Measurements from ENCODE around the gene DAB2IP.

DAB2IP gene

DNA sequence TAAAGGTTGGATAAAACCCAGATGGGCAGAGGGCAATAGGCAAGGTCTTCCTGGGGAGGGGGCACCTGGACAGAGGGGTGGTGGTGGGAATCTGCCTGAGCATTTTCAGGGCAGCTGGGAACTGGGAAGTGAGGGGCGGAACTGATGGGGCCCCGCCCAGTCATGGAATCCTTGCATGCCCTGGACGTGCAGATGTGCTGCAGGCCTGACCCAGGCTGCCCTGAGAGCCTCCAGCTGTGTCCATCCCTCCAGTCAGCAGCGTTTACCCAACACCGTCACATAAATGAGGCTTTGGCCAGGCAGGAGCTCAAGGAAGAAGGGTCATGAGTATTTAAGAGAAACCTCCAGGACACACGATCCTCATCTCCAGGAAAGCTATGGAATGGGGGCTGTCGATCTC lies 70.3 kb downstream of the DAB2IP start:
- Histone ChIP-seq H3K27ac (ENCODE audit: insufficient read depth, low read depth, low read length, poor library complexity, severe bottlenecking) (no peak overlapping the region), H3K36me3 (ENCODE audit: control insufficient read depth, insufficient read depth, low read length) (no peaks in the 10 kb centered on the region)
- WGBS, 2 experiments = 67 to 72% methylated on average over 7 of the region's 7 CpGs

DNA sequence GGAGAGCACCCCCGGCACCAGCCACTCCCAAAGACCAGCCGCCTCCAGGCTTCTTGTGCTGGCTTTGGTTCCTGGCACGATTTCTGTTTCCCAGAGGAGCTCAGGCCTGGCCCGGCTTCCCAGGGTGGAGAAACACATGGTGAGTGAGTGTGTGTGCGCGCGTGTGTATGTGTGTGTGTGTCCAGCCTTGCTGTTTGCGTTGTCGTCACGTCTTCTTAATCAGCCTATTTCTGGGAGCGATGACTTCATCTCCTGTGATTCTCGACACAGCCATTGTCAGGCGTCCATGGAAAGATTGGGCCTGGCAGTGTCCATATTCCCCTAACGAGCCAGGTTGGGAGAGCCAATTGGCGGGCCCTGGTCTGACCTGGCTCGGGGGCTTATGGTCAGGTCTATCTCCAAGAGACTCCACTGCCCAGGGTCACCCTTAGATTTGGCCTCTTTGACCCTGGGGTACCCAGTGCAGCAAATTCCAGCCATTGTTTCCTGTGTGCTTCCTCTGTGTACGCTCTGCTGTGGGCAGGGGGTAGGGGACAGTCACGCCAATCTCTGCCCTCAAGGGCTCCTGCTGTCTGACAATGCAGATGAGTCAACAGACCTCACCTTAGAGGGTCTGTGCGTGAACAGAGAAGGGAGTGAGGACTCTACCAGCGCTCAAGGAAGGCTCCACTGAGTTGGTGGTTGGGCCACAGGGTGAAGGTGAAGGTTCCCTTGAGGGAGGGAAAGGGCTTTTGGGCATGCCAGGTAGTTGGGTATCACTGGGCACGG lies 73.8 kb downstream of the DAB2IP start:
- H3K36me3 ChIP-seq (ENCODE audit: control insufficient read depth, insufficient read depth, low read length) = no peaks in the 10 kb centered on the region
- H3K27me3 ChIP-seq (ENCODE audit: control insufficient read depth, insufficient read depth, low read length, poor library complexity, severe bottlenecking) = no peaks in the 10 kb centered on the region
- H3K4me1 ChIP-seq (ENCODE audit: control insufficient read depth, insufficient read depth, low read length) = peaks cover 35% of the 10 kb centered on the region
- no peaks in the 10 kb centered on the region for H3K9me3 ChIP-seq (ENCODE audit: control insufficient read depth, low read length)
- H3K27ac ChIP-seq (ENCODE audit: insufficient read depth, low read depth, low read length, poor library complexity, severe bottlenecking) = no peak overlapping the region
- WGBS, 2 experiments = 91 to 92% methylated on average over 21 of the region's 21 CpGs
- no peak overlapping the region for H3K4me3 ChIP-seq (ENCODE audit: insufficient read depth, low read depth, low read length)

More for the DNA sequence above, 70.3 kb downstream of the DAB2IP start:
- no peaks in the 10 kb centered on the region for H3K9me3 ChIP-seq (ENCODE audit: control insufficient read depth, low read length)
- H3K27me3 ChIP-seq (ENCODE audit: control insufficient read depth, insufficient read depth, low read length, poor library complexity, severe bottlenecking) = no peaks in the 10 kb centered on the region
- peaks cover 60% of the 10 kb centered on the region for H3K4me1 ChIP-seq (ENCODE audit: control insufficient read depth, insufficient read depth, low read length)
- no peak overlapping the region for H3K4me3 ChIP-seq (ENCODE audit: insufficient read depth, low read depth, low read length)

DNA sequence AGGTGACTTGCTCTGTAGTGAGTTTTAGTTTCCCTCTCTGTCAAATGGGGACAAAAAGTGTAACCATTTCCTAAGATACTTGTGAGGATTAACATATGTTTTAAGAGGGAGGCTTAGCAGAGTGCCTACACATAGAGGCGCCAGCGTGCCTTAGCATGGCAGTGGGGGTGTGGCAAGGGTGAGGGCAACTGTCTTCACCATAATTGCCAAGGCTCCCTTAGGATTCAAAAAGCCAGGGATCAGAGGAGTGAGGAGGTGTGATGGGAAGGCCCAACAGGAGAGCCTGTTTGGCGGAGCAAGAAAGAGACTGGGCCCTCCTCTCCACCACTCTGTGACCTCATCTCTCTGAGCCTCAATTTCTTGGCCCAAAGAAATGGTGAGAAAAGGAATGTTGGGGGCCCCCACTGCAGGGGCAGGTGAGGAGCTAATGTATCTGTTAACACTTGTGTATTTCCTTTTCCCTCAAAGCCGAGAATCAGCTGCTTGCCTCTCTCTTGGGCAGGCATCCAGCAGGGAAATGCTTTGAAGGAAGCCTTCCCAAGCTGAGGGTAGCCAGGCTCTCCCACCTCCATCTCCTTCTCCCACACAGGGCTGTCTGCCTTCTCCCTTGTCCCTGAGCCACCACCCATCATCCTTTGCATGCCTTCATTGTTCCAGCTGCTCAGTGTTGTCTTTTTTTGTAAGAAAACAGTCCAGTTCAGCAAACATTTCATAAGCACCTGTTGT lies 76.0 kb downstream of the DAB2IP start:
- 89 to 91% methylated on average over 4 of the region's 4 CpGs for WGBS, 2 experiments
- Histone ChIP-seq H3K27me3 (ENCODE audit: control insufficient read depth, insufficient read depth, low read length, poor library complexity, severe bottlenecking) (no peaks in the 10 kb centered on the region), H3K4me1 (ENCODE audit: control insufficient read depth, insufficient read depth, low read length) (peaks cover 15% of the 10 kb centered on the region), H3K4me3 (ENCODE audit: insufficient read depth, low read depth, low read length) (no peak overlapping the region), H3K27ac (ENCODE audit: insufficient read depth, low read depth, low read length, poor library complexity, severe bottlenecking) (no peak overlapping the region), H3K36me3 (ENCODE audit: control insufficient read depth, insufficient read depth, low read length) (no peaks in the 10 kb centered on the region), H3K9me3 (ENCODE audit: control insufficient read depth, low read length) (no peaks in the 10 kb centered on the region)

DNA sequence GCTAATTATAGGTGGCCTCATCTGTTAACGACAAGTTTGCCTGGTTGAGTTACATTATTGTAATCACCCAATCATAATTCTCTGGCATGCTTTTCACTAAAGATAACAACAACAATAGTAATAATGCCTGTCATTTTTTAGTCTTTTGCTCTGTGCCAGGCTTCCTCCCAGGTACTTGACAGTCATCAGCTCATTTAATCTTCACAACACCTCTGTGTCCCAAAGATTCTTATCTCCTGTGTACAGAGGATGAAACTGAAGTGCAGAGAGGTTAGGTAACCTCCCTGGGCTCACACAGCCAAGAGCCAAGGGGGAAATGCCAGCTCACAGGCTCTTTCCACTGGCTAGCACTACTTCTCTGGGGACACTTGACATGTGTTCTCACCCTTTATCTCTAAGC lies 77.5 kb downstream of the DAB2IP start:
- Histone ChIP-seq H3K4me1 (ENCODE audit: control insufficient read depth, insufficient read depth, low read length) (peaks cover 15% of the 10 kb centered on the region), H3K27me3 (ENCODE audit: control insufficient read depth, insufficient read depth, low read length, poor library complexity, severe bottlenecking) (no peaks in the 10 kb centered on the region), H3K27ac (ENCODE audit: insufficient read depth, low read depth, low read length, poor library complexity, severe bottlenecking) (no peak overlapping the region), H3K4me3 (ENCODE audit: insufficient read depth, low read depth, low read length) (no peak overlapping the region), H3K36me3 (ENCODE audit: control insufficient read depth, insufficient read depth, low read length) (no peaks in the 10 kb centered on the region), H3K9me3 (ENCODE audit: control insufficient read depth, low read length) (no peaks in the 10 kb centered on the region)
- WGBS, 2 experiments = 88 to 100% methylated on average over 1 of the region's 1 CpG

DNA sequence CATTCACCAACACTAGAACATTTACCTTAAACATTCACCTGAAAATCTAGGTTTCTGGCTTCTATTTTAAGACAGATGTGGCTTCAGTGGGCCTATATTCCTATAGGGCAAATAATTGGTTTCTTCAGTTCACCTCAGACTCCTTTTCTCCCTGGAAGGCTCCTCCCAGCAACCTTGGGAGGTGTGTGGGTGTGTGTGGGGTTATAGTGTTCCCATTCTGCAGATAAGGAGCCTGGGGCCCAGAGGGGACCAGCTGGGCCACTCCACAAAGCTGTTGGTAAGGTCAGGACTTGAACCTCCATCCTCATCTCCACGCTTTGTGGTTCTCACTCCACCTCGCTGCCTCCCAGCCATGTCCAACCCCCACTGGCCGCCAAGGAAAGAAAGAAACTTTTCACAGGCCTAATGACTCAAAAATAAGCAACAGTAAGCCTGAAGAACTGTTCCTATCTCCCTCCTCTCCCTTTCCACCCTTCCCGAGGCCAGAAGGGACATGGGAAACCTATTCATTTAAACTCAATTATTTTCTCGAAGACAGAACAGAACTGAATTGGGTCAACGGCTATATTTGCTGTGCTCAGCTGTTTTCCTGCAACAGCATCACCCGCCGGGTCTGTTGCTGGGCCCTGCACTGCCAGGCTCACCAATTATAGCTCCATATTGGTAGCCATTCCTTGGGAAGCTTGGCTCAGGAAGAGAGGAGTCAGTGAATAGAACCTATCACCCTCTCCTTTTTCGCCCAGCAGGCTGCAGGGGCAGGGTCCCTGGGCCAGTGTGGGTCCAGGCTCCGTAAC lies 78.5 kb downstream of the DAB2IP start:
- 92 to 97% methylated on average over 10 of the region's 10 CpGs for WGBS, 2 experiments
- no peak overlapping the region for H3K27ac ChIP-seq (ENCODE audit: insufficient read depth, low read depth, low read length, poor library complexity, severe bottlenecking)

DNA sequence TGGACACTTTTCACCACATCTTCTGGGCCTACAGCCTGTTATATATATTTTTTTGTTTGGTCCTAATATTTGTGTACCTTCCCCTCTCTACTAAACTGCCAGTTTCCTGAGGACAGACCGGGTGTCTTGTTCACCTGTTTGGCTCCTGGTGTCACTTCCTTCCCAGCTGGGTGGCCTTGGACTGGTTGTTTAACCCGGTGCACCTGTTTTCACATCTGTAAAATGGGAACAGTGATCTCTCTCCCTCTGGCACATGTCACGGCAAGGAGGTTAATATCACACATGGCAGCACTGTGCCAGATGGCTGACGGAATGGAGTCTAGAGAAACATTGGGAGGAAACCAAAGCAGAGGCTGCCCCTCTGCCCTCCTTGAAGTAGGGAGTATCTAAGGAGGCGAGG lies 79.7 kb downstream of the DAB2IP start:
- Histone ChIP-seq H3K27ac (ENCODE audit: insufficient read depth, low read depth, low read length, poor library complexity, severe bottlenecking) (no peak overlapping the region), H3K9me3 (ENCODE audit: control insufficient read depth, low read length) (no peaks in the 10 kb centered on the region), H3K36me3 (ENCODE audit: control insufficient read depth, insufficient read depth, low read length) (no peaks in the 10 kb centered on the region), H3K4me1 (ENCODE audit: control insufficient read depth, insufficient read depth, low read length) (peaks cover 18% of the 10 kb centered on the region), H3K27me3 (ENCODE audit: control insufficient read depth, insufficient read depth, low read length, poor library complexity, severe bottlenecking) (peaks cover 13% of the 10 kb centered on the region), H3K4me3 (ENCODE audit: insufficient read depth, low read depth, low read length) (no peak overlapping the region)
- WGBS, 2 experiments = 96 to 97% methylated on average over 5 of the region's 5 CpGs

More for the DNA sequence above, 78.5 kb downstream of the DAB2IP start:
- H3K27me3 ChIP-seq (ENCODE audit: control insufficient read depth, insufficient read depth, low read length, poor library complexity, severe bottlenecking) = peaks cover 2% of the 10 kb centered on the region
- H3K4me3 ChIP-seq (ENCODE audit: insufficient read depth, low read depth, low read length) = no peak overlapping the region
- no peaks in the 10 kb centered on the region for H3K36me3 ChIP-seq (ENCODE audit: control insufficient read depth, insufficient read depth, low read length)
- peaks cover 18% of the 10 kb centered on the region for H3K4me1 ChIP-seq (ENCODE audit: control insufficient read depth, insufficient read depth, low read length)
- no peaks in the 10 kb centered on the region for H3K9me3 ChIP-seq (ENCODE audit: control insufficient read depth, low read length)

DNA sequence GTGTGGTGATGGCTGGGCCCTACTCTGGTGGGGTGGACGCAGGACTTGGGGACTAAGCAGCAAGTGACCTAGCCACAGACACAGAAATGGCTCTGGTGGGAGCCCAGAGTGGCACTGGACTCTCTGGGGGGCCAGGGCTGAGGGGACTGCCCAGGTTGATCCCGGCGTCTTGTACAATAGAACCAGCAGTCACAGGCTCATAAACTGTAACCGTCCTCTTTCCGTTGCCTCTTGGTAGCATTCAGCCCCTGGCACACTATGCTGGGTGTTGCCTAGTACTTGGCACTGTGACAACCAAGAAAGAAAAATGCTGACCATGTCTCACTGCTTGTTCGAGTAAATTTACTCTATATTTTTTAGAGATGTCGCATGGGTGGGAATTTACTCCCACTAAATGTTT lies 80.5 kb downstream of the DAB2IP start:
- H3K9me3 ChIP-seq (ENCODE audit: control insufficient read depth, low read length) = no peaks in the 10 kb centered on the region
- WGBS, 2 experiments = 95 to 97% methylated on average over 7 of the region's 7 CpGs
- H3K27ac ChIP-seq (ENCODE audit: insufficient read depth, low read depth, low read length, poor library complexity, severe bottlenecking) = no peak overlapping the region
- peaks cover 15% of the 10 kb centered on the region for H3K27me3 ChIP-seq (ENCODE audit: control insufficient read depth, insufficient read depth, low read length, poor library complexity, severe bottlenecking)
- H3K36me3 ChIP-seq (ENCODE audit: control insufficient read depth, insufficient read depth, low read length) = no peaks in the 10 kb centered on the region
- peaks cover 14% of the 10 kb centered on the region for H3K4me1 ChIP-seq (ENCODE audit: control insufficient read depth, insufficient read depth, low read length)
- H3K4me3 ChIP-seq (ENCODE audit: insufficient read depth, low read depth, low read length) = no peak overlapping the region

DNA sequence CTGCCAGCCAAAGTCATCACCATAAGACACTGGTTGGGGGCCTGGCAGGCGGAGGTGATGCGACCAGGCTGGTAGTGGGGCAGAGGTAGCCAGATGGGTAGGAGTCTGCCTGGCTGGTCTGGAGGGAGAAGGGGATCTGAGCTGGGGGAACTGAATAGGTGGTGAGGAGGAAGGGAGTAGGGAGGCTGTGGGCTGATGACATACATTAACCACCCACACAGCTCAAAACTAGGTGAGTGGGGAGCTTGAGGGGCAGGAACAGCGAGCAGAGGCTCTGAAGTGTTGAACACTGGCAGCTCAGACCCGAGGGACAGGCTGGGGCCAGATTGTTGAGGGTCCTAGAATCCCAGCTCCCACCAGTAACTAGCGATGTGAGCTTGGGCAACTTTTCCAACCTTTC lies 81.0 kb downstream of the DAB2IP start:
- Histone ChIP-seq H3K27ac (ENCODE audit: insufficient read depth, low read depth, low read length, poor library complexity, severe bottlenecking) (no peak overlapping the region), H3K4me3 (ENCODE audit: insufficient read depth, low read depth, low read length) (no peak overlapping the region), H3K9me3 (ENCODE audit: control insufficient read depth, low read length) (no peaks in the 10 kb centered on the region), H3K4me1 (ENCODE audit: control insufficient read depth, insufficient read depth, low read length) (peaks cover 19% of the 10 kb centered on the region), H3K27me3 (ENCODE audit: control insufficient read depth, insufficient read depth, low read length, poor library complexity, severe bottlenecking) (peaks cover 15% of the 10 kb centered on the region), H3K36me3 (ENCODE audit: control insufficient read depth, insufficient read depth, low read length) (no peaks in the 10 kb centered on the region)
- WGBS, 2 experiments = 97 to 98% methylated on average over 5 of the region's 5 CpGs

DNA sequence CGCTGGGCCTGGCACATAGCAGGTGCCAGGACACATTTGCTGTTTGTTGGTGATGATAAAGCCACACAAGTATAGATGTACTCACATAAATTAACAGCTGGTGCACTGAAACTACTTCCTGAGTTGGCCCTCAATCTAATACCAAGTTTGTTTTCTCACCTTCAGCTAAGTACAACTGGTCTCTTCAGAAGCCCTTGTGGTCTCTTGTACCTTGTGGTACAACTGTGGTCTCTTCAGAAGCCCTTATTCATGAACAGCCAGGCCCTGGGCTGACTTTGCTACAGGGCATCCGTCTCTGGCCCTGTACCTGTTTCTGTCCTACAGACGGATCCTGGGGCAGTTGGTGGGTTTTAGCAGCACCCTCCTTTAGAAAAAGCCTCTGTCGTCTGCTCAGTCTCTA lies 81.5 kb downstream of the DAB2IP start:
- Histone ChIP-seq H3K27ac (ENCODE audit: insufficient read depth, low read depth, low read length, poor library complexity, severe bottlenecking) (no peak overlapping the region), H3K9me3 (ENCODE audit: control insufficient read depth, low read length) (no peaks in the 10 kb centered on the region), H3K4me3 (ENCODE audit: insufficient read depth, low read depth, low read length) (no peak overlapping the region), H3K36me3 (ENCODE audit: control insufficient read depth, insufficient read depth, low read length) (no peaks in the 10 kb centered on the region), H3K4me1 (ENCODE audit: control insufficient read depth, insufficient read depth, low read length) (peaks cover 22% of the 10 kb centered on the region), H3K27me3 (ENCODE audit: control insufficient read depth, insufficient read depth, low read length, poor library complexity, severe bottlenecking) (peaks cover 15% of the 10 kb centered on the region)
- WGBS, 2 experiments = 89 to 91% methylated on average over 4 of the region's 4 CpGs

DNA sequence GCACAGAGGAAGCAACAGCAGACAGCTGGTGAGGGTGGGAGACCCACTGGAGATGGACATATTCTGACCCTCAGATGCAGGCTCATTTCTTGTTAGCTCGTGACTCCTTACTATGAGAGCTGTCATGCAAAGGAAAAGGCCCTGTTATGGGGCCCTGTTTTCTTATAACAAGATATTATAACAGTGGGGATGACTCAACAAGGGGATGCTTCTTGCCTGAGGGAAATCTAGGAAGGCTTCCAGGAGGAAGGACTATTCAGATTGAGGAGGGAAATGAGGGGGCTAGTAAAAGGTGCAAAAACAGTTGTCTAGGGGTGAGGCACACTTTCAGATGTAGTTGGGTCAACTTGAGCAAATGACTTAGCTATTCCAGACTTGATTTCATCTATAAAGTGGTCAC lies 83.0 kb downstream of the DAB2IP start:
- 73 to 95% methylated on average over 1 of the region's 1 CpG for WGBS, 2 experiments
- H3K36me3 ChIP-seq (ENCODE audit: control insufficient read depth, insufficient read depth, low read length) = no peaks in the 10 kb centered on the region
- no peak overlapping the region for H3K4me3 ChIP-seq (ENCODE audit: insufficient read depth, low read depth, low read length)
- peaks cover 15% of the 10 kb centered on the region for H3K27me3 ChIP-seq (ENCODE audit: control insufficient read depth, insufficient read depth, low read length, poor library complexity, severe bottlenecking)
- H3K9me3 ChIP-seq (ENCODE audit: control insufficient read depth, low read length) = no peaks in the 10 kb centered on the region
- no peak overlapping the region for H3K27ac ChIP-seq (ENCODE audit: insufficient read depth, low read depth, low read length, poor library complexity, severe bottlenecking)
- peaks cover 22% of the 10 kb centered on the region for H3K4me1 ChIP-seq (ENCODE audit: control insufficient read depth, insufficient read depth, low read length)

Measured in ectodermal cell (in vitro differentiated cells).